Measurements from ENCODE around the gene CDT1.

GRCh38 chr16:88836791-88837190, 33.2 kb downstream of the CDT1 start:
- no peak for TF ChIP-seq POLR2A (IDR thresholded peaks at IDR 0.05; ENCODE audit: low read depth, low read length)
- TF ChIP-seq SPI1 (IDR thresholded peaks at IDR 0.05; ENCODE audit: low read depth, low read length) = no peak

Data from GM12891 (cell line).